ENCODE results near the gene GRB10.

The GRB10 gene

DNA sequence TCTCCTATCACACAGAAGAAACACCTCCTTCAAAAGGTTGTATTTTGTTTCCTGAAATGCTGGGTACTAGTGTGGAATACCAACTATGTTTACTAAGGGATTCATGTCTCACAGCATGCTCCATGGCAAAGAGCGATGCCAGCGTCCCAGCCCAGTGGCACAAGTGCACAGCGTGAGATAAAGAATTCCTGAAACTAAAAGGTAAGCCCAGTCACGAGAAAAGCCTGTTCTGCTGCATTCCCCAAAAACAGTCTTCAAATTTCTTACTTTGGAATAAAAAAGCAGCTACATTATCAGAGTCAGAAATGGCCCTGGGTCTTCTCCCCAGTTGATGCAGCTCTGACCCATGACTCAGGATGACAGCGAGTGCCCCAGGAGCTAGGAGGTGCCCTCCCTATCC is 164.4 kb downstream of the GRB10 start:
- TF ChIP-seq EZH2phosphoT487 (IDR thresholded peaks at IDR 0.05; ENCODE audit: low read depth): no peak
- TF ChIP-seq, protein P1, sequence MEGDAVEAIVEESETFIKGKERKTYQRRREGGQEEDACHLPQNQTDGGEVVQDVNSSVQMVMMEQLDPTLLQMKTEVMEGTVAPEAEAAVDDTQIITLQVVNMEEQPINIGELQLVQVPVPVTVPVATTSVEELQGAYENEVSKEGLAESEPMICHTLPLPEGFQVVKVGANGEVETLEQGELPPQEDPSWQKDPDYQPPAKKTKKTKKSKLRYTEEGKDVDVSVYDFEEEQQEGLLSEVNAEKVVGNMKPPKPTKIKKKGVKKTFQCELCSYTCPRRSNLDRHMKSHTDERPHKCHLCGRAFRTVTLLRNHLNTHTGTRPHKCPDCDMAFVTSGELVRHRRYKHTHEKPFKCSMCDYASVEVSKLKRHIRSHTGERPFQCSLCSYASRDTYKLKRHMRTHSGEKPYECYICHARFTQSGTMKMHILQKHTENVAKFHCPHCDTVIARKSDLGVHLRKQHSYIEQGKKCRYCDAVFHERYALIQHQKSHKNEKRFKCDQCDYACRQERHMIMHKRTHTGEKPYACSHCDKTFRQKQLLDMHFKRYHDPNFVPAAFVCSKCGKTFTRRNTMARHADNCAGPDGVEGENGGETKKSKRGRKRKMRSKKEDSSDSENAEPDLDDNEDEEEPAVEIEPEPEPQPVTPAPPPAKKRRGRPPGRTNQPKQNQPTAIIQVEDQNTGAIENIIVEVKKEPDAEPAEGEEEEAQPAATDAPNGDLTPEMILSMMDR (IDR thresholded peaks at IDR 0.05; ENCODE audit: low read depth, low read length): no peak
- H2AFZ ChIP-seq (ENCODE audit: low read depth, low read length): no peak overlapping the region
- no peaks in the 10 kb centered on the region for H3K4me1 ChIP-seq (ENCODE audit: low read length)
- no peaks in the 10 kb centered on the region for H3K9me3 ChIP-seq (ENCODE audit: insufficient read depth, low read length)
- H3K4me3 ChIP-seq (ENCODE audit: low read length): no peak overlapping the region
- peaks cover 57% of the 10 kb centered on the region for H3K27me3 ChIP-seq (ENCODE audit: low read depth, low read length)
- H3K79me2 ChIP-seq (ENCODE audit: low read length): no peaks in the 10 kb centered on the region
- no peaks in the 10 kb centered on the region for H4K20me1 ChIP-seq (ENCODE audit: insufficient read depth, low read length)
- H3K36me3 ChIP-seq (replicated peaks; ENCODE audit: low read depth, low read length): no peaks in the 10 kb centered on the region
- H3K9ac ChIP-seq (ENCODE audit: low read length): no peak overlapping the region
- H3K27ac ChIP-seq (ENCODE audit: low read length): no peak overlapping the region
- no peak overlapping the region for H3K4me2 ChIP-seq (ENCODE audit: low read length)

DNA sequence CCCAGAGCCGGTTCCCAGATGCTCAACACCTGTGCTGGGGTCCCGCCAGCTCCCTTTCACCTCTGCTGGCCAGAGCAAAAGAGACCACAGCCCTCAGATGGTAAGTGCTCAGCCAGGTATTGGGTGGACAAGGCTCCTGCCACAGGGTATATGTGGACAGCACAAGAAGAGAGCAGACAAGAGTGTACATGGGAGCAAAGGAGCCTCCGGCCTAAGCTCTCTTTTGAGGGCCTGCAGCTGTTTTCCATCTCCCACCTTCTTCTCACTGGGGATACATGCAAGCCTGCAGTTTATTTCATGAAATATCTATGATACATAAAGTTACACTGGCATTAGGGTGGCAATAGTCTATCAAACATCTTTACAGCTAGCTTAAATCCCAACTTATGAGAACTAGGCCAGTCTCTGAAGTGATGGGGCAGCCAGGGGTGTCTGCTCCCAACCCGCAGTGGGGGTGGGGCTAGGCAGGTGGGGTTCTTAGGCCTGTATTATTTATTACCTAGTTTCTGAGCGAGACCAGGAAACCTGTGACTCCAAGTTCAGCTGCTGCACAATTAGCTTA is 167.1 kb downstream of the GRB10 start:
- Histone ChIP-seq H2AFZ (ENCODE audit: low read depth, low read length) (no peak overlapping the region), H3K4me3 (ENCODE audit: low read length) (no peak overlapping the region), H3K4me1 (ENCODE audit: low read length) (peaks cover 9% of the 10 kb centered on the region), H4K20me1 (ENCODE audit: insufficient read depth, low read length) (no peaks in the 10 kb centered on the region), H3K9me3 (ENCODE audit: insufficient read depth, low read length) (no peaks in the 10 kb centered on the region), H3K4me2 (ENCODE audit: low read length) (no peak overlapping the region), H3K9ac (ENCODE audit: low read length) (no peak overlapping the region), H3K27ac (ENCODE audit: low read length) (no peak overlapping the region), H3K79me2 (ENCODE audit: low read length) (no peaks in the 10 kb centered on the region), H3K36me3 (replicated peaks; ENCODE audit: low read depth, low read length) (no peaks in the 10 kb centered on the region), H3K27me3 (ENCODE audit: low read depth, low read length) (peaks cover 60% of the 10 kb centered on the region)
- TF ChIP-seq, protein P1 (IDR thresholded peaks at IDR 0.05; ENCODE audit: low read depth, low read length): no peak
- TF ChIP-seq EZH2phosphoT487 (IDR thresholded peaks at IDR 0.05; ENCODE audit: low read depth): no peak

DNA sequence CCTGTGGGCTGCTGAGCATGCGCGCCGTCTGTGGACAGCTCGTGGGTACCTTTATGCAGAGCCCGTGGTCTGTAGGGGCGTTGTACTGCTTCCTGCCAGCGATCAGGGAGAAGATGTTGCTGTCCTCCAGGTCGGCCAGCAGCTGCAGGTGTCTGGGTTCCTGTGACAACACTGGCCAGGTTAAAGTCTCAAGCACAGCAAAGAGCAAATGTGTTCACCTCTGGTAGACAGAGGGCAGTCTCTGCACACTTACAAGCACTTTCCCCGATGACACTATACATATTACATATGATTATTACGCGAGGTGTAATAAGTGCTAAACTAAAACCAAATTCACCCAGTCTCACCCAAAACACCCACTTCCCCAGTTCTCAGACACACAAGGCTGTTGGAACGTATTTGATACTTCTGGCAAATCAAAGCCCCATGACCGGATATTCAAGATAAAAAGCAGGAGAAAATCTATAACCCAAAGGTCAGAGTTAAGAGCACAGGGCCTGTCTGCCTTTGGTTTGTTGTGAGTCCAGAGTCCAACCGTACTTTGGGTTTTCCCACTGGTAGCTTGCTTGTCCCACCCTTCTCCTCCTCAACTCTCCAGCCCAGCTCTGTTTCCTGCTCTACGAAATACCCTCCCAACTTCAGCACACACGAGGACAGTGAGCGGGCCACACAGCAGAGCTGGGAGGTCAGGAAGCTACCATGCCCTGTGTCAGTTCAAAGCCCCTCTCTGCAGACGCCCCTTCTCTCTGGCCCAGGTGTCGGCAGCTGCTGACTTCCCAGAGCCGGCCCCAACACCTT is 167.8 kb downstream of the GRB10 start:
- H3K9me3 ChIP-seq (ENCODE audit: insufficient read depth, low read length): no peaks in the 10 kb centered on the region
- no peaks in the 10 kb centered on the region for H4K20me1 ChIP-seq (ENCODE audit: insufficient read depth, low read length)
- H2AFZ ChIP-seq (ENCODE audit: low read depth, low read length): no peak overlapping the region
- peaks cover 58% of the 10 kb centered on the region for H3K27me3 ChIP-seq (ENCODE audit: low read depth, low read length)
- H3K4me3 ChIP-seq (ENCODE audit: low read length): no peak overlapping the region
- H3K27ac ChIP-seq (ENCODE audit: low read length): no peak overlapping the region
- no peak overlapping the region for H3K9ac ChIP-seq (ENCODE audit: low read length)
- H3K4me1 ChIP-seq (ENCODE audit: low read length): peaks cover 14% of the 10 kb centered on the region
- TF ChIP-seq EZH2phosphoT487 (IDR thresholded peaks at IDR 0.05; ENCODE audit: low read depth): no peak
- TF ChIP-seq, protein P1 (IDR thresholded peaks at IDR 0.05; ENCODE audit: low read depth, low read length): peak; percentile 54
- H3K4me2 ChIP-seq (ENCODE audit: low read length): no peak overlapping the region
- H3K36me3 ChIP-seq (replicated peaks; ENCODE audit: low read depth, low read length): no peaks in the 10 kb centered on the region
- H3K79me2 ChIP-seq (ENCODE audit: low read length): no peaks in the 10 kb centered on the region

DNA sequence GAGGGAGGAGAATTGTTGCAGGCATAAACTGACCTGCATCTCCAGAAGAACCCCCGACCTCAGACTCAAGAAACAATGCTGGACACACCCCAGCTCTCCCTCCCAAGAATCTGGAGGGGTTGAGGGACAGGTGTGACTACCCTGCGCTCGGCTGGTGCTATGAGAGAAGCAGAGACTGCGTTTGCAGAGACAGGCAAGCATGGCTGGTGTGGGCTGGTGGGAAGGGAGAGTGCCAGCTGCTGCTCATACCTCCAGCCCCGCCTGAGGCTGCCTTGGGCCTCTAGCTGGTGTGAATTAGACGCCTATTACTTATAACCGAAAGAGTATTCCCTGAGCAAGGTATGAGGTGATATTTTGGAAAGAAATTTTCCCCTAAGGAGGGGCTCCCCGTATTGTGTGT is 169.2 kb downstream of the GRB10 start:
- no peak overlapping the region for H3K4me3 ChIP-seq (ENCODE audit: low read length)
- TF ChIP-seq, protein P1 (IDR thresholded peaks at IDR 0.05; ENCODE audit: low read depth, low read length): no peak
- no peak for TF ChIP-seq EZH2phosphoT487 (IDR thresholded peaks at IDR 0.05; ENCODE audit: low read depth)
- H3K9ac ChIP-seq (ENCODE audit: low read length): no peak overlapping the region
- peaks cover 52% of the 10 kb centered on the region for H3K27me3 ChIP-seq (ENCODE audit: low read depth, low read length)
- no peak overlapping the region for H2AFZ ChIP-seq (ENCODE audit: low read depth, low read length)
- H3K36me3 ChIP-seq (replicated peaks; ENCODE audit: low read depth, low read length): no peaks in the 10 kb centered on the region
- H3K79me2 ChIP-seq (ENCODE audit: low read length): no peaks in the 10 kb centered on the region
- no peaks in the 10 kb centered on the region for H4K20me1 ChIP-seq (ENCODE audit: insufficient read depth, low read length)
- no peaks in the 10 kb centered on the region for H3K9me3 ChIP-seq (ENCODE audit: insufficient read depth, low read length)
- no peak overlapping the region for H3K4me2 ChIP-seq (ENCODE audit: low read length)
- H3K4me1 ChIP-seq (ENCODE audit: low read length): peaks cover 14% of the 10 kb centered on the region
- H3K27ac ChIP-seq (ENCODE audit: low read length): no peak overlapping the region
